ENCODE measurements around the gene PSMA5. TPM values are rescaled to one million over a fixed set of nuclear protein-coding genes. Genes with fewer than 3 reads are reported as not detected.
"Not testable (repeated sequence)": the region's sequence is repeated elsewhere in the genome, so short reads cannot be mapped to it uniquely, and the experiment has no call there.

PSMA5 gene
- polyA plus RNA-seq, 3 donors: 135 to 147 (median 136) TPM

DNA sequence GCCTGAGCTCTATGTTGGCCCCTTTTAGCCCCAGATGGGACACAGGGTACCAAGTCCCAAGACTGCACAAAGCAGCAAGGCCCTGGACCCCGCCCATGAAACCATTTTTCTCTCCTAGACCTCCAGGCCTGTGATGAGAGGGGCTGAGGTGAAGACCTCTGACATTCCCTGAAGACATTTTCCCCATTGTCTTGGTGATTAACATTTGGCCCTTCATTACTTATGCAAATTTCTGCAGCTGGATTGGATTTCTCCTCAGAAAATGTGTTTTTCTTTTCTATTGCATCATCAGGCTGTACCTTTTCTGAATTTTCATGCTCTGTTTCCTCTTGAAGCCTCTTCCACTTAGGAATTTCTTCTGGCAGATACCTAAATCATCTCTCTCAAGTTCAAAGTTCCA is 8.2 kb upstream of the PSMA5 start:
- no peak for DNase-seq (ENCODE audit: low read depth in 3 of 3, low spot score in 2 of 3)

DNA sequence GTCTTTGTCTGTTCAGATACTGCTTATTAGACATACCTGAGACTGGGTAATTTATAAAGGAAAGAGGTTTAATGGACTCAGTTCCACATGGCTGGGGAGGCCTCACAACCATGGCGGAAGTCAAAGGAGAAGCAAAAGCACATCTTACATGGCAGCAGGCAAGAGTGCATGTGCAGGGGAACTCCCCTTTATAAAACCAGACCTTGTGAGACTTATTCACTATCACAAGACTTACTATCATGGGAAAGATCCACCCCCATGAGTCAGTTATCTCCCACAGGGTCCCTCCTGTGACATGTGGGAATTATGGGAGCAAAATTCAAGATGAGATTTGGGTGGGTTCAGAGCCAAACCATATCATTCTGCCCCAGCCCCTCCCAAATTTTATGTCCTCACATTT is 7.1 kb upstream of the PSMA5 start:
- no peak for DNase-seq (ENCODE audit: low read depth in 3 of 3, low spot score in 2 of 3)

DNA sequence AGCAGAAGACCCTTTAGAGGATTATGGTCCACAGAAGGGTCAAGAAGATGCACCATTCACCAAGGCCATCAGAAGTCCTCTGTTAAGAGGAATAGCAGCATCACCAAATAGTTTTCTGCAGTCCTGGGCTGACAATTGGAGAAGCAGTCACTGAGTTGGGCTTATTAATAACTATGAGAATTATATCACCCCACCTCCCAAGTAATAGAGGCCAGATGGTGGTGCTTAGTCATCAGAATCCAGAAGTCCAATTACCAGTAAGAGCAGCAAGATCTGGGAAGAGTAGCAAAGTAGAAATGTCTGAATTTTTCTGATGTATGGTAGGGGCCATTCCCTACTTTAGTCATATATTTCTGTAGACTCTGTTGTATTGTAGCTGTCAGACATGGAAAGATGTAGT is 6.1 kb upstream of the PSMA5 start:
- no peak for DNase-seq (ENCODE audit: low read depth in 3 of 3, low spot score in 2 of 3)

DNA sequence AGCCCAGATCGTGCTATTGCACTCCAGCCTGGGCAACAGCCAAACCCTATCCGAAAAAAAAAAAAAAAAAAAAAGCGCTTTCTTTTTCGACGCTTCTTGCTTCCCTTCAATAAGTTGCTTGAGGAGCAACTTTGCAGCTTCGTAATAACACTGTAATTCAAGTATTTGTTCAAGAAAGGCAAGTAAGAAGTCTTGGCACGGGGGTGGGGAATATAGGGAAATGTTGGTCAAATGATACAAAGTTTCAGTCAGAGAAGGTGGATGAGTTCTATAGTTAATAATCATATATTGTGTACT is 871 bp upstream of the PSMA5 start:
- no peak for DNase-seq (ENCODE audit: low read depth in 3 of 3, low spot score in 2 of 3)

DNA sequence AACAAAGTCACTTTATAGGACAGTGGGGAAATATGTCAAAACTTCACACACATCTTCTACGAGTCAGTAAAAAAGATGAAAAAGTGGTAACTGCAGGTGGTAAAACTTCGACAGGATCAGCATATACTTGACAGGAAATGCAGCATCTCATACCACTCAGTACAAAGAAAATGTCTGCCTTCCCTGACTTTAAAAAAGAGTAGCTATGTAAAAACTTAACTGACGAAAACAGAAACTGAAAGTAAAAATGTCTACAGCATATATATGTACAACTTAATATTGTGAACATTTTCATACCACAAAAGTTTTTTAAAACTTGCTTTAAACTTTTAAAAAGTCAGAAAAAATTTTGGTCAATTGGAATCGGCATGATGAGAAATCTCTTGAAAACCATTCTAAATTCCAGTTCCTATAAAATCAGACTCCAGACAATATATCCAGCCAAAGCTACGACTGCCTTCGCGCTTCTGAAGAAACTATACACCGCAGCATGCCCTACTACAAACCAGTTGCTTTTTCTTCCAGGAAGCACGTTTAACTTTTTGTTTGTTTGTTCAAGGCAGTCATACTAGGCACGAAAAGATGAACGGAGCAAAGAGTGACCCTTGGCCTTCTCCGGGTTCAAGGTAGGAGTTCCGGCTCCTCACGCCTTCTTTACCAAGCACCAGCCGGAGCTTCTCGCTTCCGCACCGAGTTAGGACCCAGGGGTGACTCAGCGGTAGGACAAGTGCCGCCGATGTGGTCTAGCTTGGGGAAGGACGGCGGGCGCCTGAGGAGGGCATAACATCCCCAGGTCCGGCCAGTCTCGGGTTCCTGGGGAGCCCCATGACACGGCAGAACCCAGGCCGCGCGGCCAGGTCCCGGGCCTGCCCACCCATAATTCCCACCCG is 612 bp downstream of the PSMA5 start:
- DNase-seq (ENCODE audit: low read depth in 3 of 3, low spot score in 2 of 3): peak in 1 of 3 donors; percentile 13

DNA sequence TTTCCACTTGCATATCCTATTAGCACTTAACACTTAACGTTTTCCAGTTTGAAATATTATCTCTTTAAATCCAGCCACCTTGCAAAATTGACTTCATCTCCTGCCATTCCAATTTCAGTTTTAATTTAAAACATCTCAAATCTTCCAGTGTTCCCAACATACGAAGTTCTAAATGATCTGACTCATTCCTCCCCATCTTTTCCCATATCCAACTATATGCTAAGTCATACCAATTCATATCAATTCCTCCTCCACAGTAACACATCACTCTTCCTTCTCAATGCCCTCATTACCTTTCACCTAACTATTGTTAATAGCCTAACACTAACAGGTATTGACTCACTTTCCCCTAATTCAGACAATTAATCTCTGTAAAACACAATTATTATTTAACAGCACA is 2.8 kb downstream of the PSMA5 start:
- DNase-seq (ENCODE audit: low read depth in 3 of 3, low spot score in 2 of 3): no peak

DNA sequence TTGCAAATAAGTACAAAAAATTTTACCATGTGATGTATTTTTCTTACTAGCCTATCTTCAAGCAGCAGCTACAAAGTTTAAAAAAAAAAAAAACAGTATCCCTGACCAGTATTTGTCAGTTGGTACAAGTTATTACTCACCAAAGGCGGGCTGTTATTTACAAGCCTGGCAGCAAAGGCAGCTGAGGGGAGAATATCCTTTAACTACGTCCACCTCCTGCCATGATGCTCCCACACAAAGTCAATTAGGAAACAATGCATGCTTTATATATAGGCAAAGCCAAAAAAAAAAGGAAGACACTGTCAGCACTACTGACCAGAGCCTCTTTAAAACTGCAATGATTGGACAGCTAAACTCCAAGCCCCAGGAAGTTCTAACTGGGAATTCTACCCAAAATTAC is 13.7 kb downstream of the PSMA5 start:
- no peak for DNase-seq (ENCODE audit: low read depth in 3 of 3, low spot score in 2 of 3)

DNA sequence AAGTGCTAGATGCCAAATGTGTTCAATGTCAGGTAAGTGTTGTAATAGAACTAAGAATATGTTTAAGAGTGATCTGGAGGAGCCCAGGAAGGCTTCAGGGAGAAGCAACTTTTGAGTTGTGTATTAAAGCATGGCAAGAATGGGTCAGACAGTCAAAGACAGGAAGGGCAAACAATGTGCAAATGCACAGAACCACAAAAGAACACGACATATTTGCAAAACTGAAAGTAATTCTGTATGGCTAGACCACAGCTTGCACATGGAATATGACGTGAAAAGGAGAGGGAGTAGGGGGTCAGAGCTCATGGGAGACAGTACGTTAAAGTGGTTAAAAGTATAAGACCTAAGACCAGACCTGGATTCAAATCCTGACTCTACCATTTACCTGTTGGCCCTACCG is 21.4 kb downstream of the PSMA5 start:
- DNase-seq (ENCODE audit: low read depth in 3 of 3, low spot score in 2 of 3): no peak

DNA sequence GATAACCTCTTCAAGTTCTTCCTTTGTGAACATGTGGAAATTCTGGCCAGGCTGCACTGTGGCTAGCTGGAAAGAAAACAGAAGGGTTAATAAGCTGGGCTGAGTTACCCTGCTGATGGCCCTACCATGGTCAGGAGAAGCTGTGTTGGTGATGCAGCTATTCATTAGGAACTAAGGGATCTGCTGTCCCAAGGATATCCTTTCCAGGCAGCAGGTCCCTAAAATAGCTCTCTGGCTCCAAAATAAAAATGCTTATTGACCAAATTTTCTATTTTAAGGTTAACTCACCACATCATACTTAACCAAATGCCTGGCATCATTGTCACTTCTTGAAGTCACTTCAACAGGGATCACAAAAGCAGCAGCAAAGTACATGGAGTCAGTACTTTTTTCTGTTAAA is 24.2 kb downstream of the PSMA5 start:
- DNase-seq (ENCODE audit: low read depth in 3 of 3, low spot score in 2 of 3): no peak

DNA sequence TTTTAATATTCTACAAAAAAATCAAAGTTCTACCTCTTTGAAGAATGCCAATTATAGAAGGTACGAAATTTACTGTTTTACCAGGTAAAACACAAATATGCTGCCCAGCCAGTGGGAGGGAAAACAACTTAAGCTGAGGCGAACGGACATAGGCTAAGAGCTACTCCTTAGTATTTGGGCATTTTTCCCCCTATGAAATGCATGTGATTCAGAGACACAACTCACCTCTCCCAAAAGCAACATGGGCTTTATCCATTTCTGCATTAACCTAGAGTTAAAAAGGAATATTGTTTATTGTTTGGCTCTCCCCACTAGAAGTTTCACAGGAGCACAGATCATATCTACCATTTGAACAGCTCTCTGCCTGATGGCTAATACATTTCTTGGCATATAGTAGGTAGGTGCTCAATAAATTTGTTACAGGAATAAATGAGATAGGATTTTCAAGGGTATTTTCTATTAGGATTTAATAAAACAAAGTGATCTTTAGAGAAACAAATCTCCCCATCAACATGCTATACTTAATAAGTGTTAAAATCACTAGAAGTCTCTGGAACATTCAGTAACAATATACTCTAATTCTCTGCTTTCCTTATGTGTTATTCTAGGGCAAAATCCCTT is 26.1 kb downstream of the PSMA5 start:
- DNase-seq (ENCODE audit: low read depth in 3 of 3, low spot score in 2 of 3): no peak

DNA sequence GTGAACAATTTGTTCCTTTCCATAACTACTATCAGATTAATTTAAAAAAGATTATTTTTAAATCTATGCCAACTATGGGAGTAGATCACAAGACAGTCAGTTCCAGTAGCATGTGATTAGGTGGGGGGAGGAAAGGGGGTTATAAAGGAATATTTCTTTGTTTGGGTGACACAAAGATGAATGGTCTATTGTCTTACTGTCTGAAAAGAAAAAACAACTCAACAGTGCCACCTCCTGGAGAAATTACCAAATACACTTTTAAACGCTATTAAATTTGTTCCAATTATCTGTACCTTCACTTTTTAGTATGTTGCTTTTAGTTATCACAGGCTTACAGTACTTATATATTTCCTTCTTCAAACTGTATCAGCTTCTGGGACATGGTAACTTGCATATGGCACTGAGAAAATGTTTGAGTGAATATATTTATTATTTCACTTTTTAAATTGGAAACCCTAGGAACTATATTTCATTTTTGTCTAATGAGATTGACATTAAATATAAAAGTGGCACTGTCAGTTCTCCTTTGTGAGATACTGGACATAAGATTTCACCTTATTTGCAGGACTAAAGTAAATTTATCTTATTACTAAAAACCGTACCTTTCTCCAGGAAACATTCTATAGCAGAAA is 26.8 kb downstream of the PSMA5 start:
- no peak for DNase-seq (ENCODE audit: low read depth in 3 of 3, low spot score in 2 of 3)

DNA sequence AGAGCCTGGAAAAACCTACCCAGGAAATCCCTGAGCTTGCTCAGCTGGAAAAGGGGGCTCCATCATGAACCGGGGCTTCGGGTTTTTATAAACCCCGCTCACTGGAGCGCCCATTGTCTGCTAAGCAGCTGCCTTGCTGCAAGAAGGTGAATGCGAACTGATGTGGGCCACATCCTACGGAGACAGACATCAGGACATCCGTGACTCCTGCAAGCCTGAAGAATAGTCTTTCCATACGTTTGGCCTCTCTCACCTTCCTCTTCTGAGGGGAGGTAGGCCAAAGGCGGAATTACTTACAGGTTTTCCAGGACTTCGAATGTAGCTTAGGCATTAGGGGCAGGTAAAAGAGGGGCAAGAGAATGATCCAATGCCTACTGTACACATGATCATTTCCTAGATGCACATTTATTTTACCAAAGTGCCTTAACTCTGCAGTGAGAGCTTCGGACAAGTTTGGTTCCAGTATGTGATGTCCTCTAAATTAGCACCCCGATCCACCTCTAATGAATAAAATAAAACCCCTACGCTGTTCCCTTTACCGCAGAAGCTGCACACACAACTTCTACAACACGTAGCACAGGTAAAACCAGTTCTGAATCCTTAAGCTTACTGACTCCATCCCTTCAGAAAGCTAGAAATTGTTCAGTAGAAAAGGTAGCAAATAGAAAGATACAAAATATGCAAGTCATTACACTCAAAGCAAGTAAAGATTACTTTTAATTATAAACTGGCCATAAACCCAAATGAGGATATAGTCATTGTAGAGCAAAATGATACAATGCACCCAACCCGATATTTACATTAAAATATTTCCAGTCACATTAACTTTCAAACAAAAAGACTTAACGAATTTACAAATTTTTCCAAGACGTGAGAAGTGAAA is 27.7 kb downstream of the PSMA5 start:
- DNase-seq (ENCODE audit: low read depth in 3 of 3, low spot score in 2 of 3): no peak

DNA sequence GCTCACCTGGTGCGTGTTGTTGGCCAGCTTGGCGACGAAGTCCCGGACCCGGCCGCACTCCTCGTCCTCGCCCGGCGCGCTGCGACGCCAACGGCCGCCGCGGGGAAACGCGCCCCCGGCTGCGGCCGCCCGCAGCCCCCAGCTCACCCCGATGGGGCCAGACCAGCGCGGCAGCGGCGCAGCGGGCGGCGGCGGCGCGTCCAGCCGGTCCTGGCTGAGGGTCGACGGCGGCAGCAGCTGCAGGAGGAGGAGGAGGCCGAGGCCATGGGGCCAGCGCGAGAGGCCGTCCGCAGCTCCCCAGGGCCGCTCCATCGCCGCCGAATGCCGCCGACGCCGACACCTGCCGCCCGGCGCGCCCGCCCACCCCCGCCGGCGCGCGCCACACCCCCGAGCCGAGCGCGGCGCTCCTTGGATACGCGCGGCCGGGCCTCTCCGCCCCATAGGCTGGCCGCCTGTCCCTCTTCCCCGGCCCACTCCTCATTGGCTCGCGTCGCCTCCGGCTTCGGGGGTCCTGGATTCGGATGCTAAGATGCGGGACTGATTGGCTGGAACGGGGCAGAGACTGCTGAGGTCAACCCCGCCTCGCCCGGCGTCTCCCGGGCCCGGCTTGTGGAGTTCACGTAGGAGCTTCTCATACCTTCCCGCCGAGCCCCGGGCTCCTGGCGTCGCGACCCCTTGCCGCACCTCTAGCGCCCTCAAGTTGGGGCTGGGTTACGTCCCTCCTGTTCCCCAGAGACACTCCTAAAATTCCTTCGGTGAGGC is 28.5 kb downstream of the PSMA5 start, which contains the start of gene SORT1:
SORT1 (minus strand) TSS at position 338 of the 762 bp plus-strand sequence; CDS start at position 312, 26 bp downstream.
- DNase-seq (ENCODE audit: low read depth in 3 of 3, low spot score in 2 of 3): peak in 2 of 3 donors; percentile 69 to 80

DNA sequence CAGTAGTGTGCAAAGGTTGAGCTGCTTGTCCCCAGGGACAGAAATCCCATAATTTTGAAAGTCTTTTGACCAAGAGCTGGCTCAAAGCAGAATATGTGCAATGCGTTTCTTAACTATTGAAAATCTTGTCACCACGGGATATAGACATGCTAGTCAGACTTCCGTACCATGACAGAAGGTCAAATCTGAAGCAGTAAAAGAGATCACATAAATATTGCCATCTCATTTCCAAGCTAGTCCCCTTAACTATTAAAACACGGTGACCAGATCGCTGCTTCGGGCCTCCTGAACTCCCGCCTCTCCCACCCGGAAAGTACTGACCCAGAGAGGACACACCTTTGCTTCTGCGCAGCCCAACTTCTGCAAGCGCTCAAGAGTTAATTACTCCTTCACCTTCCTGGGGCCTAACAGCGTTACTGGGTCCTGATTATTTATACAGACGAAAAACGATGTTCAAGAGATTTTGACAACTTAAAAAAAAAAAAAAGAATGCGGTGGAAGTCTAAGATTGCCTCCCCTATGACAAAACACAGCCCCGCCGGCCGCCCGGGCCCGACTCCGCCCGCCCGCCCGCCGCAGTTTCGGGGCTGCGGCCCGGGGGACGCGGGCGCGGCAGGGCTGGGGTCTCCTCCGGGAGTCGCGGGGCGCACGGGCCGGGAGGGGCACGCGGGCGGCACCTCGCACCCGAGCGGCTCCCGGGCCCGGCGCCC is 29.2 kb downstream of the PSMA5 start:
- DNase-seq (ENCODE audit: low read depth in 3 of 3, low spot score in 2 of 3): no peak

DNA sequence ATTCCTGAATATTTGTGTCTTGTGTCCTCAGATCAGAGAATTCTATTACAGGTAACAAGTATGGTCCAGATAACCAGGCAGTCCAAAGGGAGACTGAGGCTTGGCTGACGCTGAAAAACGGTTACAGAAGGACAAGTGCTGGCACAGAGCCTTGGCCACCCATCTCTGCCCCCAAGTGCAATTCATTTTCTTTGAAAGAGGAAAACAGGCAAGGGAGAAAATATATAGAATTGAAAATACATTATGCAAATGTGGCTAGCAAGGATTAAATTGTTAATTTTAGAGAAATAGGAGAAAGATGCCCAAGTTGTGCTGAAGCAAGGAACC is 29.8 kb downstream of the PSMA5 start:
- DNase-seq (ENCODE audit: low read depth in 3 of 3, low spot score in 2 of 3): no peak

DNA sequence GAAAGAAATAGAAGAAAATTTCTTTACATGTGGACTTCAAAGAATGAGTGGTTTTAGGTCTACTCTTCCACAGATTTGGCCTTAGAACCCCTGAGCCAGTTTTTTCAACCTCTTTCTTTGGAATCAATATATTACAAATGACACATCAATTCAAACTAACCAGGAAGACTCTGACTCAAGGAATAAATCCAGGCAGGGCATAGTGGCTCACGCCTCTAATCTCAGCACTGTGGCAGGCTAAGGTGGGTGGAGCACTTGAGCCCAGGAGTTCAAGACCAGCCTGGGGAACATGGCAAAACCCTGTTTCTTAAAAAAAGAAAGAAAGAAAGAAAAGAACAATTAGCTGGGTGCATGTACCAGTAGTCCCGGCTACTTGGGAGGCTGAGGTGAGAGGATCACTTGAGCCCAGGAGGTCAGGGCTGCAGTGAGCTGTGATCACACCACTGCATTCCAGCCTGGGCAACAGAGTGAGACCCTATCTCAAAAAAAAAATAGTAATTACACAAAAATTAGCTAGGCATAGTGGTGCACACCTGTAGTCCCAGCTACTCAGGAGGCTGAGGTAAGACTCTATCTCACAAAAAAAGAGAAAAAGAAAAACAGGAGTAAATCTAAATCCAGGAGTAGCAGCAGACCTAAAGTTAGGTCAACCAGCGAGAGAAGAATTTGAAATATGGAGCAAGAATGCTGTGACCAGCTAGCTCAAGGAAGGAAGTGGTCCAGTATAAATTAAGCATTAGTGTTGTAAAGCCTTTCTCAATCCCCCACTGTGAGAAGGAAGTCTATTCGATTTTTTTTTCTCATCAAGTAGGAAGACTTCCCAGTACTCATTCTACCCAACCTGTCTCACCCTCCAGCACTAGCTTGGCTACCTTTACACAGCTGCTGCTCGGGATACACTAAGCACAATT is 30.4 kb downstream of the PSMA5 start:
- no peak for DNase-seq (ENCODE audit: low read depth in 3 of 3, low spot score in 2 of 3)

DNA sequence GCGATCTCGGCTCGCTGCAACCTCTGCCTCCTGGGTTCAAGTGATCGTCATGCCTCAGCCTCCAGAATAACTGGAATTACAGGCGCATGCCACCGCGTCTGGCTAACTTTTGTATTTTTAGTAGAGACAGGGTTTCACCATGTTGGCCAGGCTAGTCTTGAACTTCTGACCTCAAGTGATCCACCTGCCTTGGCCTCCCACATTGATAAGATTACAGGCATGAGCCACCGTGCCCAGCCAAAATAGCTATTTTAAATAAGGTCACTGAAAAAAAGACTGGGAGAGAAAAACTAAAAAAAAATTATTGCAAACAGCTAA is 31.0 kb downstream of the PSMA5 start:
- not testable (repeated sequence) for DNase-seq (ENCODE audit: low read depth in 3 of 3, low spot score in 2 of 3)

DNA sequence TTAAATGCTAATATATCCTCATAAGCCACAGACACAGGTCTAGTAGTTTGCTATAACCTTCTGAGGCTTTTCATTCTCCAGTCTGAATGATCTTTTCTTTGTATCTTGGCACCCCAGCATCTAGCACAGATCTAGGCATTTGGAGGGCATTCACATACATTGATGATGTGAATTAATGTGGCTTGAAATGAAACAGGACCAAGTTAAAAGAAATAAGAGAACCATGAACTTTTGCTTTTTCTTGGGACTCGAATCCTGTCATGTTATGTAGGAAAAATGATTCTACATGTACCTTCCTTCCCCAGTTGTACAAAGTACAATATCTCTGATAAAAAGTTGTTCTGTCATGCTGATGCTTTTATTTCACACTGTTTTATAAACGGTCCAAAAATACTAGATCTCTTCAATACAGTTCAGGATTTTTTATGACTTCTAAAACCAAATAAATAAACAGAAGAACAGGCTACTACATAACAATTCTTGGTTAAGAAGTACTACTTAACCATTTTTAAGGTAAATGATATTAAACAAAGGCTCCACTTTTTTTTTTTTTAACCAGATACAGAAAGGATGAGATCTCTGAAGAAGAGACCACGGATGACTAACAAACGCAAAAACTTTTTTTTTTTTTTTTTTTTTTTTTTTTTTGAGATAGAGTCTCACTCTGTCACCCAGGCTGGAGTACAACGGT is 31.5 kb downstream of the PSMA5 start:
- DNase-seq (ENCODE audit: low read depth in 3 of 3, low spot score in 2 of 3): no peak
